ENCODE results near the gene RXRA. TPM values are rescaled to one million over a fixed set of nuclear protein-coding genes. Genes with fewer than 3 reads are reported as not detected.

Gene RXRA
- total RNA-seq: 10 to 100 TPM; 17.1 to 84.6 (median 24.0) TPM

DNA sequence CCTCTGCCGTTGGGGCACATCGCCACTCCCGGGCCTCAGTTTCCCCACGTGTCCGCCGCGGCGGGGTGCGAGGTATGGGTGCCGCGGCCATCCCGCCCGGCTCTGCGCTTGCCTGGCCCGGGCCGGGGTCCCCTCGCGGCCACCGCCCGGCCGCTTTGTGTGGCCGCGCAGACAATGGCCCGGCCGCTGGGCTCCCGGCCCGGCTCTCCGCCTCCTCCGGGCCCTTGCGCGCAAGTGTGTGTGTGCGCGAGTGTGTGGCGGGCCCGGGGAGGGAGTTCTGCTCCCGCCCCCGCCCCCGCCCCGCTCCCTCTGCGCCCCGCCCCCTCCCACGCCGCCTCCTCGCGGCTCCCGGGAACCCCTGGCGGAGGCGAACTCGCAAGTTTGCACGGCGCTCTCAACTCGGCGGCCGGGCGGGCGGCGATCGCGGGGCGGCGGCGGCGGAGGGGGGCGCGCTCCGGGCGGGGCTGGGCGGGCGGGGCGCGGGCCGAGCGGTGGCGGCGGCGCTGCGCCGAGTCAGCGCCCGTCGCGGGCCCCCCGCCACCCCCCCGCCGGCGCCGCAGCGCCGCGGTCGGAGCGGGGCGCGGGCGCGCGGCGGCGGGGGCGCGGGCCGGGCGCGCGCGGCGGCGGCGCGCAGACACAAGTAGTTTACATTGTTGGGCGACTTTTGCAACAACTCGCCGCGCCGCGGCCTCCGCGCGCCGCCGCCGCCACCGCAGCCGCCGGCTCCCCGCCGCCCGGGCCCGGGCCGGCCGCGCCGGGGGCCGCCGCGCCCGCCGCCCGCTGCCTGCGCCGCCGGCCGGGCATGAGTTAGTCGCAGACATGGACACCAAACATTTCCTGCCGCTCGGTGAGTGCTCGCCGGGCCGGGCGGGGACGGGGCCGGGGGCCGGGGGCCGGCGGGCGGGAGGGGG is at the start of gene RXRA:
TSS of gene RXRA (plus strand) at position 643 of the 911 bp plus-strand sequence. CDS start at position 820, 177 bp downstream.
- Histone ChIP-seq H3K36me3 (no peaks in the 10 kb centered on the region), H3K4me1 (peaks cover 0 to 17% of the 10 kb centered on the region in 2 donors), H3K27ac (peak within 1 kb of the TSS; percentile 94 to 95), H3K4me3 (peak within 1 kb of the TSS; percentile 74 to 95), H3K27me3 (no peaks in the 10 kb centered on the region), H3K9me3 (no peaks in the 10 kb centered on the region)
- TF ChIP-seq, protein P1, sequence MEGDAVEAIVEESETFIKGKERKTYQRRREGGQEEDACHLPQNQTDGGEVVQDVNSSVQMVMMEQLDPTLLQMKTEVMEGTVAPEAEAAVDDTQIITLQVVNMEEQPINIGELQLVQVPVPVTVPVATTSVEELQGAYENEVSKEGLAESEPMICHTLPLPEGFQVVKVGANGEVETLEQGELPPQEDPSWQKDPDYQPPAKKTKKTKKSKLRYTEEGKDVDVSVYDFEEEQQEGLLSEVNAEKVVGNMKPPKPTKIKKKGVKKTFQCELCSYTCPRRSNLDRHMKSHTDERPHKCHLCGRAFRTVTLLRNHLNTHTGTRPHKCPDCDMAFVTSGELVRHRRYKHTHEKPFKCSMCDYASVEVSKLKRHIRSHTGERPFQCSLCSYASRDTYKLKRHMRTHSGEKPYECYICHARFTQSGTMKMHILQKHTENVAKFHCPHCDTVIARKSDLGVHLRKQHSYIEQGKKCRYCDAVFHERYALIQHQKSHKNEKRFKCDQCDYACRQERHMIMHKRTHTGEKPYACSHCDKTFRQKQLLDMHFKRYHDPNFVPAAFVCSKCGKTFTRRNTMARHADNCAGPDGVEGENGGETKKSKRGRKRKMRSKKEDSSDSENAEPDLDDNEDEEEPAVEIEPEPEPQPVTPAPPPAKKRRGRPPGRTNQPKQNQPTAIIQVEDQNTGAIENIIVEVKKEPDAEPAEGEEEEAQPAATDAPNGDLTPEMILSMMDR (IDR thresholded peaks at IDR 0.05): peak in 2 of 4 experiments; percentile 17 to 50
- TF ChIP-seq POLR2A (IDR thresholded peaks at IDR 0.05): peak in 1 of 2 donors; percentile 86
- DNase-seq: peak; percentile 85 to 86
- intact Hi-C loops (cut with DNase I; ENCODE audit: low total_unique reads): loop anchor here (10.0 kb wide), 1 partner anchor 79 kb away; no protein-coding TSS in a partner anchor

GRCh38 chr9:134278286-134278685 is 48.0 kb upstream of the RXRA start:
- TF ChIP-seq, protein P1 (IDR thresholded peaks at IDR 0.05): no peak
- TF ChIP-seq POLR2A (IDR thresholded peaks at IDR 0.05): no peak
- H3K27ac ChIP-seq: no peak overlapping the region
- no peak overlapping the region for H3K4me3 ChIP-seq
- H3K4me1 ChIP-seq: peaks cover 0 to 4% of the 10 kb centered on the region in 2 donors
- no peaks in the 10 kb centered on the region for H3K27me3 ChIP-seq
- intact Hi-C loops (cut with DNase I; ENCODE audit: low total_unique reads): no loop called here
- no peaks in the 10 kb centered on the region for H3K36me3 ChIP-seq
- DNase-seq: no peak
- no peaks in the 10 kb centered on the region for H3K9me3 ChIP-seq

DNA sequence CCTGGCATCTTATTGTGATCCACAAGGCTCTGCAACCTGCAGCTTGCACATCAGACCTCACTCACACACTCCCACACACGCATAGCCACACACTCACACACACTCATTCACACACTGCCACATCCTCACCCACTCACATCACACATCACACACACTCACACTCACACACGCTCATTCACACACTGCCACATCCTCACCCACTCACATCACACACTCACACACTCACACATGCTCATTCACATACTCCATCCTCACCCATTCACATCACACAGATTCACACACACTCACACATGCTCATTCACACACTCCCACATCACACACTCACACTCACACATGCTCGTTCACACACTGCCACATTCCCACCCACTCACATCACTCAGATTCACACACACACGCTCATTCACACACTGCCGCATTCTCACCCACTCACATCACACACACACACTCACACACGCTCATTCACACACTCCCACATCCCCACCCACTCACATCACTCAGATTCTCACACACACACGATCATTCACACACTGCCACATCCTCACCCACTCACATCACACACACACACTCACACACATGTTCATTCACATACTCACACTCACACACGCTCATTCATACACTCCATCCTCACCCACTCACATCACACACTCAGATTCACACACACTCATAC is 47.1 kb upstream of the RXRA start:
- DNase-seq: no peak
- H3K9me3 ChIP-seq: no peaks in the 10 kb centered on the region
- H3K27ac ChIP-seq: no peak overlapping the region
- TF ChIP-seq POLR2A (IDR thresholded peaks at IDR 0.05): no peak
- TF ChIP-seq, protein P1 (IDR thresholded peaks at IDR 0.05): no peak
- intact Hi-C loops (cut with DNase I; ENCODE audit: low total_unique reads): no loop called here
- no peaks in the 10 kb centered on the region for H3K27me3 ChIP-seq
- peaks cover 0 to 10% of the 10 kb centered on the region in 2 donors for H3K4me1 ChIP-seq
- H3K36me3 ChIP-seq: no peaks in the 10 kb centered on the region
- no peak overlapping the region for H3K4me3 ChIP-seq

DNA sequence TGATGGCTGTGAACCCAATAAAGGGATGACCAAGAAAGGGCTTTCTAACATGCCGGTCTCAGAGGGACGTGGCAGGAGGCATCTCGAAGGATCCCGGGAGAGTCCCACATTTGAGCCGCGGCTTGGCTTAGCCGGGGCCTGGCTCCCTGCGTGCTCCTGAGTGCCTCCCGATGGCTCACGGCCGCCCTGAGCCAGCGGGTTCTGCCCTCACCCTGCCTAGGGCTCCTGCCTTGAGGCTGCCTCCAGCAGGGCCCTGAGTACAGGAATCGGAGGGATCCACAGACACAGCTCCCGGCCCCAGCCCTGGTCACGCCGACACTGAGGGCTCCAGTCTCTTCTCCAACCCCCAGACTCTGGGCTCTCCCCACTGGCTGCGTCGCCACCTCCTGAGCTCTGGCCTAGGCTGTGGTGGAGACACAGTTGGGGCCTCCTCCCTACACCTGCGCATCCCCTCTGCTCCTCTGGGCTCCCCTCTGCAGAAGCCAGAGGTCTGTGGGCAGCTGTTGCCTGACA is 44.1 kb upstream of the RXRA start:
- H3K27ac ChIP-seq: no peak overlapping the region
- no peak overlapping the region for H3K4me3 ChIP-seq
- H3K36me3 ChIP-seq: no peaks in the 10 kb centered on the region
- no peak for TF ChIP-seq POLR2A (IDR thresholded peaks at IDR 0.05)
- TF ChIP-seq, protein P1 (IDR thresholded peaks at IDR 0.05): no peak
- no peaks in the 10 kb centered on the region for H3K9me3 ChIP-seq
- no peaks in the 10 kb centered on the region for H3K27me3 ChIP-seq
- peaks cover 0 to 10% of the 10 kb centered on the region in 2 donors for H3K4me1 ChIP-seq
- no peak for DNase-seq
- intact Hi-C loops (cut with DNase I; ENCODE audit: low total_unique reads): no loop called here
